Thyroid gland (tissue), 4 donors: Measurements from ENCODE around the gene OR56A5. TPM values are rescaled to one million over a fixed set of nuclear protein-coding genes. Genes with fewer than 3 reads are reported as not detected.

Experiments
- DNase-seq, 2 donors: peaks; one replicate each; pipeline ENCODE4 v3.0.0-alpha.2; 2019
- H3K27ac ChIP-seq, 3 donors: fragments of 200-600 bp; sonication (generic); 1 replicate in 2 of 3; 2 replicates in 1 of 3; pipeline ENCODE4 v1.5.1; 2016 to 2019; ENCODE audit warnings: mild to moderate bottlenecking in 1 of 3, moderate library complexity in 1 of 3
- H3K27me3 ChIP-seq: fragments of 200-600 bp; sonication (generic); one replicate; pipeline ENCODE4 v1.5.1; 2019
- H3K36me3 ChIP-seq, 2 donors: fragments of 200-600 bp; sonication (generic); one replicate each; pipeline ENCODE4 v1.5.1; 2016 to 2019
- H3K4me1 ChIP-seq, 2 donors: fragments of 200-600 bp; sonication (generic); one replicate each; pipeline ENCODE4 v1.5.1; 2017 to 2019
- H3K4me3 ChIP-seq, 3 donors: fragments of 200-600 bp; sonication (generic); replicated peaks in 1 of 3; 1 replicate in 2 of 3; 2 replicates in 1 of 3; pipeline ENCODE4 v1.5.1; 2016; ENCODE audit warnings: mild to moderate bottlenecking in 1 of 3
- H3K9me3 ChIP-seq: fragments of 200-600 bp; sonication (generic); one replicate; pipeline ENCODE4 v1.5.1; 2017
- CTCF ChIP-seq, 6 experiments: fragments of 200-600 bp in 3 of 6; fragments of 450-650 bp in 3 of 6; sonication (generic) in 3 of 6; IDR thresholded peaks; one replicate each; pipeline ENCODE4 v1.5.1; 2016 to 2019; ENCODE audit warnings: antibody characterized with exemption in 6 of 6, mild to moderate bottlenecking in 2 of 6, inconsistent platforms in 1 of 6, moderate library complexity in 1 of 6
- POLR2A ChIP-seq, 2 donors: fragments of 450-650 bp; IDR thresholded peaks; one replicate each; pipeline ENCODE4 v1.6.1; 2017; ENCODE audit warnings: antibody characterized with exemption in 2 of 2, mild to moderate bottlenecking in 2 of 2, moderate library complexity in 1 of 2
- WGBS, 2 donors: methylation state at CpG; one replicate each; pipeline ENCODE4 v1.1.5; 2017; 5-methylcytosine and 5-hydroxymethylcytosine counted together
- intact Hi-C: fragments of 100-400 bp; cut with DNase I; formaldehyde crosslinking; loops from one replicate; pipeline ENCODE4 v1.15.1; 2023
- total RNA-seq, 4 donors: library from RNA; depleted of rRNA; stranded (reverse); fragments of >200 nt; gene quantifications; one replicate each; pipeline ENCODE4 v1.2.3, GENCODE V29; 2016

OR56A5 gene
- total RNA-seq, 4 donors from 2014 or later, result not detected

GRCh38 chr11:5941951-5942350, 26.3 kb downstream of the OR56A5 start, which contains the start of gene OR56A3:
TSS of gene OR56A3 (plus strand) at chr11:5942251. CDS start at chr11:5947347, 5,096 bp downstream.
- DNase-seq, result no peak
- no peak within 1 kb of the TSS for H3K27ac ChIP-seq
- no peaks in the 10 kb centered on the region for H3K9me3 ChIP-seq
- WGBS, 2 donors, result 78 to 82% methylated on average over 3 of the region's 3 CpGs
- H3K4me3 ChIP-seq, result no peak within 1 kb of the TSS
- intact Hi-C loops, result no loop called here
- no peaks in the 10 kb centered on the region for H3K27me3 ChIP-seq
- TF ChIP-seq CTCF (IDR thresholded peaks at IDR 0.05), result no peak
- no peak for TF ChIP-seq POLR2A (IDR thresholded peaks at IDR 0.05)
- H3K36me3 ChIP-seq, result no peaks in the 10 kb centered on the region
- no peaks in the 10 kb centered on the region for H3K4me1 ChIP-seq

DNA sequence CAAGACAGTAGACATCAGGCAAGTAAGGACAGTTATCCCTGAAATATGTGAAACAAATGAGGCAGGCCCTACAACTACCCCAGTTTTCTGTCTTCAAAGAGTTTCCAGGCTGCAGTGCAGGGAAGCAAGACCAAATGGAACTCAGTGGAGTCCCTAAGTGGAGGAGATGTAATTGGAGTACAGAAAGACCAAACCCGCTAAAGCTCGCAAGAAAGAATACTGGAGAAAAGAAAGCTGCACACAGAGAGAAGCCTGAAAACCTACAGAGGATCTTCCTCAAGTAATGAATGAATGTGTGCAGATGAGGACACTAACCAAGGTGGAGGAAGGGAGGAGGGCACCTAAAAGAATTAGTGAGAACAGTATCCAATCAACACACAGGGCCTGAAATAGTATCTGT, 27.5 kb downstream of the OR56A5 start:
- Histone ChIP-seq H3K4me3 (no peak overlapping the region), H3K4me1 (no peaks in the 10 kb centered on the region), H3K27me3 (no peaks in the 10 kb centered on the region), H3K36me3 (no peaks in the 10 kb centered on the region), H3K9me3 (no peaks in the 10 kb centered on the region), H3K27ac (no peak overlapping the region)
- no peak for DNase-seq
- WGBS, 2 donors, result 94 to 95% methylated on average over 2 of the region's 2 CpGs
- no peak for TF ChIP-seq POLR2A (IDR thresholded peaks at IDR 0.05)
- TF ChIP-seq CTCF (IDR thresholded peaks at IDR 0.05), result no peak
- intact Hi-C loops, result no loop called here

GRCh38 chr11:5938603-5938965, 29.7 kb downstream of the OR56A5 start:
- intact Hi-C loops, result no loop called here
- Histone ChIP-seq H3K4me1 (no peaks in the 10 kb centered on the region), H3K36me3 (no peaks in the 10 kb centered on the region), H3K9me3 (no peaks in the 10 kb centered on the region), H3K4me3 (no peak overlapping the region), H3K27ac (no peak overlapping the region), H3K27me3 (no peaks in the 10 kb centered on the region)
- 76 to 85% methylated on average over 21 of the region's 21 CpGs for whole genome bisulfite sequencing, 2 donors
- DNase-seq, result no peak
- TF ChIP-seq POLR2A (IDR thresholded peaks at IDR 0.05) (no peak), CTCF (IDR thresholded peaks at IDR 0.05) (no peak)

GRCh38 chr11:5937868-5938602, 30.3 kb downstream of the OR56A5 start:
- intact Hi-C loops, result no loop called here
- TF ChIP-seq CTCF (IDR thresholded peaks at IDR 0.05), result no peak
- TF ChIP-seq POLR2A (IDR thresholded peaks at IDR 0.05), result no peak

GRCh38 chr11:5933116-5933515, 35.2 kb downstream of the OR56A5 start:
- TF ChIP-seq CTCF (IDR thresholded peaks at IDR 0.05) (no peak), POLR2A (IDR thresholded peaks at IDR 0.05) (no peak)
- Histone ChIP-seq H3K4me3 (no peak overlapping the region), H3K4me1 (no peaks in the 10 kb centered on the region), H3K36me3 (no peaks in the 10 kb centered on the region), H3K9me3 (no peaks in the 10 kb centered on the region), H3K27ac (no peak overlapping the region), H3K27me3 (no peaks in the 10 kb centered on the region)
- DNase-seq, result no peak
- 91 to 95% methylated on average over 10 of the region's 10 CpGs for WGBS, 2 donors
- intact Hi-C loops, result no loop called here

More at GRCh38 chr11:5937868-5938602, 30.3 kb downstream of the OR56A5 start:
- Histone ChIP-seq H3K36me3 (no peaks in the 10 kb centered on the region), H3K4me1 (no peaks in the 10 kb centered on the region), H3K9me3 (no peaks in the 10 kb centered on the region), H3K27ac (no peak overlapping the region), H3K27me3 (no peaks in the 10 kb centered on the region), H3K4me3 (no peak overlapping the region)
- 89 to 95% methylated on average over 39 of the region's 39 CpGs for WGBS, 2 donors
- no peak for DNase-seq
